HepG2 (cell line): ENCODE results near the gene ATXN7L3. TPM values are rescaled to one million over a fixed set of nuclear protein-coding genes. Genes with fewer than 3 reads are reported as not detected.

Experiments used
- DPF2 ChIP-seq: sonication (generic); formaldehyde crosslinking; IDR thresholded peaks from 2 replicates; pipeline ENCODE4 v1.4.0; 2020; ENCODE audit warnings: mild to moderate bottlenecking, low read depth, missing genetic modification reagents, borderline replicate concordance
- ELF1 ChIP-seq: sonication (generic); formaldehyde crosslinking; IDR thresholded peaks from 2 replicates; pipeline ENCODE4 v1.4.0; 2020; ENCODE audit warnings: missing genetic modification reagents
- FOXK1 ChIP-seq: sonication (generic); formaldehyde crosslinking; IDR thresholded peaks from 2 replicates; pipeline ENCODE4 v1.4.0; 2020; ENCODE audit warnings: low read depth, missing genetic modification reagents, borderline replicate concordance
- GABPB1 ChIP-seq: IDR thresholded peaks from 2 replicates; pipeline ENCODE4 v1.6.1; 2016; ENCODE audit warnings: mild to moderate bottlenecking, missing genetic modification reagents, moderate library complexity, missing compliant biosample characterization
- HOXD1 ChIP-seq: sonication (generic); formaldehyde crosslinking; IDR thresholded peaks from 2 replicates; pipeline ENCODE4 v1.5.0; 2020; ENCODE audit warnings: missing genetic modification reagents
- PHF21A ChIP-seq: sonication (generic); formaldehyde crosslinking; IDR thresholded peaks from 2 replicates; pipeline ENCODE4 v1.5.0; 2020; ENCODE audit warnings: mild to moderate bottlenecking, missing genetic modification reagents
- PPARG ChIP-seq: conservative IDR thresholded peaks from 2 replicates; pipeline ENCODE4 v1.6.1; 2016; ENCODE audit warnings: missing biosample characterization, missing genetic modification reagents
- RBM22 ChIP-seq: fragments of 200-400 bp; formaldehyde crosslinking; optimal IDR thresholded peaks from 2 replicates; pipeline ENCODE3; 2017; ENCODE audit warnings: mild to moderate bottlenecking, low read length, moderate library complexity
- RXRA ChIP-seq: sonication (generic); formaldehyde crosslinking; IDR thresholded peaks from 2 replicates; pipeline ENCODE4 v1.5.1; 2020; ENCODE audit warnings: missing genetic modification reagents
- SRY ChIP-seq: sonication (generic); formaldehyde crosslinking; IDR thresholded peaks from 2 replicates; pipeline ENCODE4 v1.8.0; 2022; ENCODE audit warnings: mild to moderate bottlenecking, missing genetic modification reagents
- ZSCAN9 ChIP-seq: IDR thresholded peaks from 2 replicates; pipeline ENCODE4 v1.6.1; 2016; ENCODE audit warnings: borderline replicate concordance
- polyA plus RNA-seq, 8 experiments: library from polyadenylated mRNA; depleted of rRNA in 3 of 8; stranded (reverse) in 7 of 8; unstranded in 1 of 8; fragments of >200 nt; fragmentation: Illumina TruSeq in 4 of 8; extraction: Trizol in 4 of 8; gene quantifications; 2 replicates each; pipeline versions ENCODE4 v1.2.1 to v1.2.3, GENCODE V29; 2011 to 2016; ENCODE audit warnings: low read depth in 4 of 8, missing spikeins in 1 of 8, mixed read lengths in 1 of 8; ENCODE audit not compliant: insufficient read depth in 1 of 8
- total RNA-seq, 5 experiments: library from RNA; depleted of rRNA; stranded (reverse); fragments of >200 nt; fragmentation: Illumina TruSeq; extraction: Trizol; gene quantifications; 2 replicates each; pipeline ENCODE4 v1.2.3, GENCODE V29; 2016; ENCODE audit warnings: low read depth in 1 of 5
- TF ChIP-seq, protein P1 (sequence below): IDR thresholded peaks from 2 replicates; pipeline ENCODE4 v1.6.1; 2016; ENCODE audit warnings: missing genetic modification reagents, missing compliant biosample characterization
- TF ChIP-seq, protein P2 (sequence below): sonication (generic); formaldehyde crosslinking; IDR thresholded peaks from 2 replicates; pipeline ENCODE4 v1.4.0; 2020; ENCODE audit warnings: missing genetic modification reagents, borderline replicate concordance
- TF ChIP-seq, protein P3 (sequence below): sonication (generic); formaldehyde crosslinking; conservative IDR thresholded peaks from 2 replicates; pipeline ENCODE4 v1.4.0; 2020; ENCODE audit warnings: missing genetic modification reagents
- TF ChIP-seq, protein P4 (sequence below): IDR thresholded peaks from 2 replicates; pipeline ENCODE4 v1.6.1; 2016; ENCODE audit warnings: missing compliant biosample characterization, missing genetic modification reagents, borderline replicate concordance
- TF ChIP-seq, protein P5 (sequence below): sonication (generic); formaldehyde crosslinking; IDR thresholded peaks from 2 replicates; pipeline ENCODE4 v1.4.0; 2020; ENCODE audit warnings: missing genetic modification reagents, borderline replicate concordance

Gene ATXN7L3
- total and polyA plus RNA-seq, 2 of the 13 experiments (the other 11 are each of a cell fraction or from before 2014, with no cell fraction given) = 44.5 to 59.1 TPM

DNA sequence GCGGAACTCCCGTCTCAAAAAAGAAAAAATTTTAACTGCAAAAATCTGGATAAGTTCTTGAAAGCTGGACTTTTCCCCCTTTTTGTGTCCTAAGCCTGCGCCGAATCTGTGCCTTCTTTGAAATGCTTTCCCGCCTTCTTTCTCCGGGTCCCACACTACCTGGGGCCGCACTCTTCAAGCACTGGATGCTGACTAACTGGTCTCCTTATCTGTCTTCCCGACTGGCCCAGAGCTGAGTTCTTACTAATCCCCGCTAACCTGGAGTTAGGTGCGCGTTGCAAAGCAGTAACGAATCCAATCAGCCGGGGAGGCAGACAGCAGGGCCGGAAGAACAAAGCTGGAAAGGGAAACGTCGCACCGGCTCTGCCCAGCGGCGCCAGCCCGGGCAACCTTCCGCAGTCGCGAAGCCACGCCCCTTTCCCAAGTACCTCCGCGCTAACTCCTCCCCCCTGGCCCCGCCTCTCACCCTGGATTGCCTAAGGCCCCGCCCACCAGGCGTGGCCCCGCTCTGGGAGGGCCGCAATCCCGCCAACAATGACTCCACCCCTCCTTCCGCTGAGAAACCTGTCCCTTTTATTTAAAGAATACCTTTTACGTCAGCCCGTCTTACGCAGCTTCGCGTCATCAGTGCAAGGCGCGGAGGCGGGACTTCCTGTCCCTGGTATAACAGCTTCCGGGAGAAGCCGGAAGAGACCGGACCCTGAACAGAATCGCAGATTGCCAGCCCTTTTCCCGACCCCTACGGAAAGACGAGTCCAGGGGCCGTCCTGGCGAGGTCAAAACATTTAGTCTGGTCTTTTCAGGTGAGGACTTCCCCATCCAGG, 13.2 kb downstream of the ATXN7L3 start, which contains the start of gene TMUB2 (continued):
- TF ChIP-seq, protein P1, sequence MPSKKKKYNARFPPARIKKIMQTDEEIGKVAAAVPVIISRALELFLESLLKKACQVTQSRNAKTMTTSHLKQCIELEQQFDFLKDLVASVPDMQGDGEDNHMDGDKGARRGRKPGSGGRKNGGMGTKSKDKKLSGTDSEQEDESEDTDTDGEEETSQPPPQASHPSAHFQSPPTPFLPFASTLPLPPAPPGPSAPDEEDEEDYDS (CRISPR knock-in tag) = peak; percentile 98
- TF ChIP-seq, protein P2, sequence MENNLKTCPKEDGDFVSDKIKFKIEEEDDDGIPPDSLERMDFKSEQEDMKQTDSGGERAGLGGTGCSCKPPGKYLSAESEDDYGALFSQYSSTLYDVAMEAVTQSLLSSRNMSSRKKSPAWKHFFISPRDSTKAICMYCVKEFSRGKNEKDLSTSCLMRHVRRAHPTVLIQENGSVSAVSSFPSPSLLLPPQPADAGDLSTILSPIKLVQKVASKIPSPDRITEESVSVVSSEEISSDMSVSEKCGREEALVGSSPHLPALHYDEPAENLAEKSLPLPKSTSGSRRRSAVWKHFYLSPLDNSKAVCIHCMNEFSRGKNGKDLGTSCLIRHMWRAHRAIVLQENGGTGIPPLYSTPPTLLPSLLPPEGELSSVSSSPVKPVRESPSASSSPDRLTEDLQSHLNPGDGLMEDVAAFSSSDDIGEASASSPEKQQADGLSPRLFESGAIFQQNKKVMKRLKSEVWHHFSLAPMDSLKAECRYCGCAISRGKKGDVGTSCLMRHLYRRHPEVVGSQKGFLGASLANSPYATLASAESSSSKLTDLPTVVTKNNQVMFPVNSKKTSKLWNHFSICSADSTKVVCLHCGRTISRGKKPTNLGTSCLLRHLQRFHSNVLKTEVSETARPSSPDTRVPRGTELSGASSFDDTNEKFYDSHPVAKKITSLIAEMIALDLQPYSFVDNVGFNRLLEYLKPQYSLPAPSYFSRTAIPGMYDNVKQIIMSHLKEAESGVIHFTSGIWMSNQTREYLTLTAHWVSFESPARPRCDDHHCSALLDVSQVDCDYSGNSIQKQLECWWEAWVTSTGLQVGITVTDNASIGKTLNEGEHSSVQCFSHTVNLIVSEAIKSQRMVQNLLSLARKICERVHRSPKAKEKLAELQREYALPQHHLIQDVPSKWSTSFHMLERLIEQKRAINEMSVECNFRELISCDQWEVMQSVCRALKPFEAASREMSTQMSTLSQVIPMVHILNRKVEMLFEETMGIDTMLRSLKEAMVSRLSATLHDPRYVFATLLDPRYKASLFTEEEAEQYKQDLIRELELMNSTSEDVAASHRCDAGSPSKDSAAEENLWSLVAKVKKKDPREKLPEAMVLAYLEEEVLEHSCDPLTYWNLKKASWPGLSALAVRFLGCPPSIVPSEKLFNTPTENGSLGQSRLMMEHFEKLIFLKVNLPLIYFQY (CRISPR knock-in tag) = no peak
- TF ChIP-seq RXRA (CRISPR knock-in tag) = no peak
- TF ChIP-seq FOXK1 = peak; percentile 93
- TF ChIP-seq, protein P3, sequence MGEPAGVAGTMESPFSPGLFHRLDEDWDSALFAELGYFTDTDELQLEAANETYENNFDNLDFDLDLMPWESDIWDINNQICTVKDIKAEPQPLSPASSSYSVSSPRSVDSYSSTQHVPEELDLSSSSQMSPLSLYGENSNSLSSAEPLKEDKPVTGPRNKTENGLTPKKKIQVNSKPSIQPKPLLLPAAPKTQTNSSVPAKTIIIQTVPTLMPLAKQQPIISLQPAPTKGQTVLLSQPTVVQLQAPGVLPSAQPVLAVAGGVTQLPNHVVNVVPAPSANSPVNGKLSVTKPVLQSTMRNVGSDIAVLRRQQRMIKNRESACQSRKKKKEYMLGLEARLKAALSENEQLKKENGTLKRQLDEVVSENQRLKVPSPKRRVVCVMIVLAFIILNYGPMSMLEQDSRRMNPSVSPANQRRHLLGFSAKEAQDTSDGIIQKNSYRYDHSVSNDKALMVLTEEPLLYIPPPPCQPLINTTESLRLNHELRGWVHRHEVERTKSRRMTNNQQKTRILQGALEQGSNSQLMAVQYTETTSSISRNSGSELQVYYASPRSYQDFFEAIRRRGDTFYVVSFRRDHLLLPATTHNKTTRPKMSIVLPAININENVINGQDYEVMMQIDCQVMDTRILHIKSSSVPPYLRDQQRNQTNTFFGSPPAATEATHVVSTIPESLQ (CRISPR knock-in tag) = 0 out of 2 replicates have a peak, but pooled peaks have one; percentile 35
- no peak for TF ChIP-seq DPF2 (CRISPR knock-in tag)
- 0 out of 2 replicates have a peak, but pooled peaks have one; percentile 73 for TF ChIP-seq HOXD1 (CRISPR knock-in tag)
- no peak for TF ChIP-seq ZSCAN9
- TF ChIP-seq, protein P4, sequence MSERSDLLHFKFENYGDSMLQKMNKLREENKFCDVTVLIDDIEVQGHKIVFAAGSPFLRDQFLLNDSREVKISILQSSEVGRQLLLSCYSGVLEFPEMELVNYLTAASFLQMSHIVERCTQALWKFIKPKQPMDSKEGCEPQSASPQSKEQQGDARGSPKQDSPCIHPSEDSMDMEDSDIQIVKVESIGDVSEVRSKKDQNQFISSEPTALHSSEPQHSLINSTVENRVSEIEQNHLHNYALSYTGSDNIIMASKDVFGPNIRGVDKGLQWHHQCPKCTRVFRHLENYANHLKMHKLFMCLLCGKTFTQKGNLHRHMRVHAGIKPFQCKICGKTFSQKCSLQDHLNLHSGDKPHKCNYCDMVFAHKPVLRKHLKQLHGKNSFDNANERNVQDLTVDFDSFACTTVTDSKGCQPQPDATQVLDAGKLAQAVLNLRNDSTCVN (CRISPR knock-in tag) = peak; percentile 33; the same call in 1 of the 2 replicates
- TF ChIP-seq RBM22 = no peak
- TF ChIP-seq GABPB1 (CRISPR knock-in tag) = peak; percentile 98
- no peak for TF ChIP-seq PPARG (CRISPR knock-in tag)
- TF ChIP-seq, protein P5, sequence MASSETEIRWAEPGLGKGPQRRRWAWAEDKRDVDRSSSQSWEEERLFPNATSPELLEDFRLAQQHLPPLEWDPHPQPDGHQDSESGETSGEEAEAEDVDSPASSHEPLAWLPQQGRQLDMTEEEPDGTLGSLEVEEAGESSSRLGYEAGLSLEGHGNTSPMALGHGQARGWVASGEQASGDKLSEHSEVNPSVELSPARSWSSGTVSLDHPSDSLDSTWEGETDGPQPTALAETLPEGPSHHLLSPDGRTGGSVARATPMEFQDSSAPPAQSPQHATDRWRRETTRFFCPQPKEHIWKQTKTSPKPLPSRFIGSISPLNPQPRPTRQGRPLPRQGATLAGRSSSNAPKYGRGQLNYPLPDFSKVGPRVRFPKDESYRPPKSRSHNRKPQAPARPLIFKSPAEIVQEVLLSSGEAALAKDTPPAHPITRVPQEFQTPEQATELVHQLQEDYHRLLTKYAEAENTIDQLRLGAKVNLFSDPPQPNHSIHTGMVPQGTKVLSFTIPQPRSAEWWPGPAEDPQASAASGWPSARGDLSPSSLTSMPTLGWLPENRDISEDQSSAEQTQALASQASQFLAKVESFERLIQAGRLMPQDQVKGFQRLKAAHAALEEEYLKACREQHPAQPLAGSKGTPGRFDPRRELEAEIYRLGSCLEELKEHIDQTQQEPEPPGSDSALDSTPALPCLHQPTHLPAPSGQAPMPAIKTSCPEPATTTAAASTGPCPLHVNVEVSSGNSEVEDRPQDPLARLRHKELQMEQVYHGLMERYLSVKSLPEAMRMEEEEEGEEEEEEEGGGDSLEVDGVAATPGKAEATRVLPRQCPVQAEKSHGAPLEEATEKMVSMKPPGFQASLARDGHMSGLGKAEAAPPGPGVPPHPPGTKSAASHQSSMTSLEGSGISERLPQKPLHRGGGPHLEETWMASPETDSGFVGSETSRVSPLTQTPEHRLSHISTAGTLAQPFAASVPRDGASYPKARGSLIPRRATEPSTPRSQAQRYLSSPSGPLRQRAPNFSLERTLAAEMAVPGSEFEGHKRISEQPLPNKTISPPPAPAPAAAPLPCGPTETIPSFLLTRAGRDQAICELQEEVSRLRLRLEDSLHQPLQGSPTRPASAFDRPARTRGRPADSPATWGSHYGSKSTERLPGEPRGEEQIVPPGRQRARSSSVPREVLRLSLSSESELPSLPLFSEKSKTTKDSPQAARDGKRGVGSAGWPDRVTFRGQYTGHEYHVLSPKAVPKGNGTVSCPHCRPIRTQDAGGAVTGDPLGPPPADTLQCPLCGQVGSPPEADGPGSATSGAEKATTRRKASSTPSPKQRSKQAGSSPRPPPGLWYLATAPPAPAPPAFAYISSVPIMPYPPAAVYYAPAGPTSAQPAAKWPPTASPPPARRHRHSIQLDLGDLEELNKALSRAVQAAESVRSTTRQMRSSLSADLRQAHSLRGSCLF (CRISPR knock-in tag) = 0 out of 2 replicates have a peak, but pooled peaks have one; percentile 74
- peak; percentile 30 for TF ChIP-seq PHF21A (CRISPR knock-in tag)
- TF ChIP-seq SRY = peak; percentile 84; the same call in 1 of the 2 replicates
- peak; percentile 94 for TF ChIP-seq ELF1 (CRISPR knock-in tag)
